ENCODE results near the gene TIMM22. TPM values are rescaled to one million over a fixed set of nuclear protein-coding genes. Genes with fewer than 3 reads are reported as not detected.

Gene TIMM22
- polyA plus RNA-seq, 1 experiment = 17.7 TPM

DNA sequence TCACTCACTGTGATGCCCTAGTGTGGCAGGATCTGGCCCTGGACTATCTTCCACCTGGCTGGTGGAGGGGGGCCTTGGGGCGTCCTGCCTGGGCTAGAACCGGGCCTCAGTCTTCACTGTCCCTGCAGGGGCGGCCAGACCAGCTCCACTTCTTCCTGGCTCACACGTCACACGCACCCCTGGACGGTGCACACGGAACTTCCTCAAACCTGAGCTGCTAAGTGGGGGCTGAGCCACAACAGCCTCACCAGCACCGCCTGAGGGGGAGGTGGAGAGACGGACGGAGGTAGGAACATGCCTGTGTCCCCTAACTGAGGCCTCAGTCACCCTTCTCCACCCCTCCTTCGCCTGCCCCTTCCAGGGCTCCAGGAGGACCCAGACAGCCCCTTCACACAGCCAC, 36.6 kb downstream of the TIMM22 start:
- TF ChIP-seq, protein P1, sequence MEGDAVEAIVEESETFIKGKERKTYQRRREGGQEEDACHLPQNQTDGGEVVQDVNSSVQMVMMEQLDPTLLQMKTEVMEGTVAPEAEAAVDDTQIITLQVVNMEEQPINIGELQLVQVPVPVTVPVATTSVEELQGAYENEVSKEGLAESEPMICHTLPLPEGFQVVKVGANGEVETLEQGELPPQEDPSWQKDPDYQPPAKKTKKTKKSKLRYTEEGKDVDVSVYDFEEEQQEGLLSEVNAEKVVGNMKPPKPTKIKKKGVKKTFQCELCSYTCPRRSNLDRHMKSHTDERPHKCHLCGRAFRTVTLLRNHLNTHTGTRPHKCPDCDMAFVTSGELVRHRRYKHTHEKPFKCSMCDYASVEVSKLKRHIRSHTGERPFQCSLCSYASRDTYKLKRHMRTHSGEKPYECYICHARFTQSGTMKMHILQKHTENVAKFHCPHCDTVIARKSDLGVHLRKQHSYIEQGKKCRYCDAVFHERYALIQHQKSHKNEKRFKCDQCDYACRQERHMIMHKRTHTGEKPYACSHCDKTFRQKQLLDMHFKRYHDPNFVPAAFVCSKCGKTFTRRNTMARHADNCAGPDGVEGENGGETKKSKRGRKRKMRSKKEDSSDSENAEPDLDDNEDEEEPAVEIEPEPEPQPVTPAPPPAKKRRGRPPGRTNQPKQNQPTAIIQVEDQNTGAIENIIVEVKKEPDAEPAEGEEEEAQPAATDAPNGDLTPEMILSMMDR (IDR thresholded peaks at IDR 0.05; ENCODE audit: low read depth, low read length) = no peak
- ChIA-PET CTCF (interaction anchor here (0.9 kb wide), 1 partner anchor 23 kb away, joined by 4 read pairs; no protein-coding TSS in a partner anchor), POLR2A (no interaction called here)

DNA sequence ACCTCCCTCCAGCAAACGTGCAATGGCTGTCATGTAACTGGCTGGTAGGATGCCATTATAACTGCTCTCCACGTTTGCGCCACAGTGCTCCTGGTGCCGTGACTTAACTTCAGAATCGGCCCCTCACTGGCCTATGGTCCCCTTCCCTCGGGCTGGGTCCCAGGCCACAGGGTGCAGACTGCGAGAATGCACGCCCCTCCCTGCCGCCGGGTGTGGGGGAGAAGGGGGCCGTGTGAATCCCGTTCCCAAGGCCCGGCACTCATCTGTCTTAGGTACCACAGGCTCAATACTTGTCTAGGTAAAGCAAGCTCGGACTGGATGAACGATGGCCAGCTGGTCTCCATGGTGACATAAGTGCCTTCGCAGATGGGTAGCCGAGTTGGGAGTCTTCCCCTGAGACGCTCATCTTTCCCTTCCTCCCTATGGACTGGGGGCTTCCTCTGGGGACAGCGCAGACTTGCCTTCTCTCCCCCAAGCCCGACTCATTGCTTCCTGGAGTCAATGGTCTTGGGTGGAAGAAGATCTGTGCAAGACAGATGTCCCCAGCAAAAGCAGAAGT, 37.8 kb downstream of the TIMM22 start:
- ChIA-PET POLR2A (no interaction called here), CTCF (no interaction called here)
- DNase-seq (ENCODE audit: low read depth, low spot score) = no peak
- peaks cover 4% of the 10 kb centered on the region; the same call in 1 of the 2 replicates for H3K9me3 ChIP-seq (ENCODE audit: control insufficient read depth, insufficient read depth, low read length)
- TF ChIP-seq, protein P1 (IDR thresholded peaks at IDR 0.05; ENCODE audit: low read depth, low read length) = no peak
- no peak overlapping the region for H3K4me3 ChIP-seq (ENCODE audit: low read depth, low read length)
- H3K27ac ChIP-seq (ENCODE audit: low read depth, low read length) = no peak overlapping the region
- H3K27me3 ChIP-seq (ENCODE audit: control insufficient read depth, insufficient read depth, low read length) = no peaks in the 10 kb centered on the region

More for the DNA sequence above, 36.6 kb downstream of the TIMM22 start:
- no peak overlapping the region for H3K27ac ChIP-seq (ENCODE audit: low read depth, low read length)
- H3K4me3 ChIP-seq (ENCODE audit: low read depth, low read length) = no peak overlapping the region
- H3K27me3 ChIP-seq (ENCODE audit: control insufficient read depth, insufficient read depth, low read length) = no peaks in the 10 kb centered on the region
- peaks cover 4% of the 10 kb centered on the region; the same call in 1 of the 2 replicates for H3K9me3 ChIP-seq (ENCODE audit: control insufficient read depth, insufficient read depth, low read length)
- DNase-seq (ENCODE audit: low read depth, low spot score) = no peak

DNA sequence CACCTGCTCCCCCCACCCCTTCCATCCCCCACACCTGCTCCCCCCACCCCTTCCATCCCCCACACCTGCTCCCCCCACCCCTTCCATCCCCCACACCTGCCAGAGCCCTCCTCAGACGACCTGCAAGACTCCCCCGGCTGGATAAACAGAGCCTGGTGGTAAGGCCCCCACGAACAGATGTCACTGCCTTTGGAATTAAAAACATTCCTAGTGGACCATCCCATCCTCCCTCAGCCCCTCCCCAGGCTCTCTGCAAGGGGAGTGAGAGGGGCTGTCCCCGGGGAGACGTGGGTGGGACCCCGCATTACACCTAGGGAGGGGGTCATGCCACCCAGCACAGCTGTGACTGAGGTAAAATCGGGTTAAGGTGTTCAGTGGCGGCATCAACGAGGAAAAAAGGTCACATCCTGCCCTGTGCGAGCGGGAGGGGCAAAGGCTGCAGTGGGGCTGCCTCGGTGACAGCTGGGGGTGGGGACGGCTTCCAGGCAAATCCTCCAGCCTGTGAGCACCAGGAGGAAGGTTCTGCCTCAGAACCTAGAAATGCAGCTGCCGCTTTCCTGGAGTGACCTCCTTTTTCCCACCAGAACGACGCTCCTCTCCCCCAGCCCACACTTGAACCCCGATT, 38.7 kb downstream of the TIMM22 start:
- DNase-seq (ENCODE audit: low read depth, low spot score) = no peak
- POLR2A ChIA-PET = no interaction called here
- CTCF ChIA-PET = interaction anchor here (1.4 kb wide), 1 partner anchor 20 kb away, joined by 4 read pairs; no protein-coding TSS in a partner anchor
- no peak overlapping the region for H3K4me3 ChIP-seq (ENCODE audit: low read depth, low read length)
- TF ChIP-seq, protein P1 (IDR thresholded peaks at IDR 0.05; ENCODE audit: low read depth, low read length) = no peak
- no peaks in the 10 kb centered on the region for H3K27me3 ChIP-seq (ENCODE audit: control insufficient read depth, insufficient read depth, low read length)
- no peaks in the 10 kb centered on the region; the same call in 1 of the 2 replicates for H3K9me3 ChIP-seq (ENCODE audit: control insufficient read depth, insufficient read depth, low read length)
- H3K27ac ChIP-seq (ENCODE audit: low read depth, low read length) = no peak overlapping the region

DNA sequence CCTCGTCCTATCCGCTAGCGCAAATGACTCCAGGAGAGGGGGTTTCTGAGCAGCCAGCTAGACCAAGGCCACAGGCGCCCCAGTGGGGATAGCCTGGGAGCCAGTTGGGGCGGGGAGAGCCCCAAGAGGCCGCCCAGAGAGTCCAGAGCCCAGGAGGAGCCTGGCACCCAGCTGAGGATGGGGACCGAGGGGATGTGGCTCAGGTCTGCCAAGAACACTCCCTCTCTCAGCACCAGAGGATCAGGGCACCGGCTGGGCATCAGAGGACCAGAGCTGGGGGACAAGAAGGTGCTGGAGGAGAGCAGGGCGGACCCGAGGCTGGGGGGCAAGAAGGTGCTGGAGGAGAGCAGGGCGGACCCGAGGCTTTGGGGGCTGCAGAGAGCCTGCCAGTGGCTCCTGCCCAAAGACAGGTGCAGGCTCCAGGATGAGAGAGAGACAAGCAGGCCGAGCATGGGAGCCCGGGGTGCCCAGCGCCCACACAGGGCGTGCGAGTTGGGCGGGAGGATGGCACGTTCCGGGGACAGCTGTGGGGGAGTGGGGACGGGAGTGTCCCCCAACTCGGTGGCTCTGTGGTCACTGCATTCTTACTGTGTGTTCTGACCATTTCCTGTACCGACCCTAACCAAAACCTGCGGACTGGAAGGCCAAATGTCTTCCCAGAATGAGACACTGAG, 39.4 kb downstream of the TIMM22 start:
- DNase-seq (ENCODE audit: low read depth, low spot score) = no peak
- POLR2A ChIA-PET = no interaction called here
- CTCF ChIA-PET = interaction anchor here (1.4 kb wide), 1 partner anchor 20 kb away, joined by 4 read pairs; no protein-coding TSS in a partner anchor
- Histone ChIP-seq H3K27me3 (ENCODE audit: control insufficient read depth, insufficient read depth, low read length) (no peaks in the 10 kb centered on the region), H3K4me3 (ENCODE audit: low read depth, low read length) (no peak overlapping the region), H3K27ac (ENCODE audit: low read depth, low read length) (no peak overlapping the region), H3K9me3 (ENCODE audit: control insufficient read depth, insufficient read depth, low read length) (no peaks in the 10 kb centered on the region; the same call in 1 of the 2 replicates)
- TF ChIP-seq, protein P1 (IDR thresholded peaks at IDR 0.05; ENCODE audit: low read depth, low read length) = no peak

DNA sequence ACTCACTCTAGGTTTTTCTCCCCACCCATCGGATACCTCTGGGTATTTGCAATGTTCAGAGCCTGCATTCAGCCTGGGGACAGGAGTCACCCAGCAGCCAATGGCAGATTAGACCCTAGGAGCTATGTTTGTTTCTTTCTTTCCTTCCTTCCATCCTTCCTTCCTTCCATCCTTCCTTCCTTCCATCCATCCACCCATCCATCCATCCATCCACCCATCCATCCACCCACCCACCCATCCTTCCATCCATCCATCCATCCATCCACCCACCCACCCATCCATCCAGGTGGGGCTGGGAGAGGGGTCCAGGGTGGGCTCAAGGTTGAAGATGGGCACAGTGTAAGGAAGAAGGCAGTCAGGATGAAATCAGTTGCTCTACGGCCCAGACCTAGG, 39.9 kb downstream of the TIMM22 start:
- no peak for DNase-seq (ENCODE audit: low read depth, low spot score)
- ChIA-PET CTCF (interaction anchor here (1.4 kb wide), 1 partner anchor 19 kb away, joined by 4 read pairs; no protein-coding TSS in a partner anchor), POLR2A (no interaction called here)
- TF ChIP-seq, protein P1 (IDR thresholded peaks at IDR 0.05; ENCODE audit: low read depth, low read length) = no peak
- Histone ChIP-seq H3K4me3 (ENCODE audit: low read depth, low read length) (no peak overlapping the region), H3K27ac (ENCODE audit: low read depth, low read length) (no peak overlapping the region), H3K9me3 (ENCODE audit: control insufficient read depth, insufficient read depth, low read length) (no peaks in the 10 kb centered on the region; the same call in 1 of the 2 replicates), H3K27me3 (ENCODE audit: control insufficient read depth, insufficient read depth, low read length) (no peaks in the 10 kb centered on the region)
